ENCODE data around the gene CYP2R1. TPM values are rescaled to one million over a fixed set of nuclear protein-coding genes. Genes with fewer than 3 reads are reported as not detected.

The CYP2R1 gene
- total RNA-seq, 1 donor from 2014 or later, result 23.5 TPM

GRCh38 chr11:14894657-14895598 is 2.9 kb upstream of the CYP2R1 start:
- Mint-ChIP-seq H3K27me3 (ENCODE audit: unreplicated experiment) (peaks cover 1% of the 10 kb centered on the region), H3K4me1 (ENCODE audit: low read depth, unreplicated experiment) (peaks cover 8% of the 10 kb centered on the region), H3K9me3 (ENCODE audit: unreplicated experiment) (peaks cover 5% of the 10 kb centered on the region), H3K36me3 (ENCODE audit: unreplicated experiment) (no peaks in the 10 kb centered on the region), H3K27ac (ENCODE audit: unreplicated experiment) (peak overlapping the region; percentile 82), H3K4me3 (ENCODE audit: unreplicated experiment) (peak overlapping the region; percentile 13)
- no peak for TF ChIP-seq CTCF (IDR thresholded peaks at IDR 0.05; ENCODE audit: partially characterized antibody, unreplicated experiment)
- DNase-seq, result peak; percentile 46

- no peak for DNase-seq
- no peak for TF ChIP-seq CTCF (IDR thresholded peaks at IDR 0.05; ENCODE audit: partially characterized antibody, unreplicated experiment)
- peaks cover 8% of the 10 kb centered on the region for H3K4me1 Mint-ChIP-seq (ENCODE audit: low read depth, unreplicated experiment)
- no peaks in the 10 kb centered on the region for H3K36me3 Mint-ChIP-seq (ENCODE audit: unreplicated experiment)
- H3K4me3 Mint-ChIP-seq (ENCODE audit: unreplicated experiment), result peak overlapping the region; percentile 67
- H3K27ac Mint-ChIP-seq (ENCODE audit: unreplicated experiment), result no peak overlapping the region
- peaks cover 1% of the 10 kb centered on the region for H3K27me3 Mint-ChIP-seq (ENCODE audit: unreplicated experiment)
- H3K9me3 Mint-ChIP-seq (ENCODE audit: unreplicated experiment), result peaks cover 5% of the 10 kb centered on the region
Measured at GRCh38 chr11:14892577-14892976, 546 bp upstream of the CYP2R1 start.

- peak; percentile 93 for DNase-seq
- peaks cover 5% of the 10 kb centered on the region for H3K9me3 Mint-ChIP-seq (ENCODE audit: unreplicated experiment)
- peak overlapping the region; percentile 77 for H3K27ac Mint-ChIP-seq (ENCODE audit: unreplicated experiment)
- TF ChIP-seq CTCF (IDR thresholded peaks at IDR 0.05; ENCODE audit: partially characterized antibody, unreplicated experiment), result no peak
- H3K36me3 Mint-ChIP-seq (ENCODE audit: unreplicated experiment), result no peaks in the 10 kb centered on the region
- peaks cover 8% of the 10 kb centered on the region for H3K4me1 Mint-ChIP-seq (ENCODE audit: low read depth, unreplicated experiment)
- H3K4me3 Mint-ChIP-seq (ENCODE audit: unreplicated experiment), result peak overlapping the region; percentile 97
- peaks cover 1% of the 10 kb centered on the region for H3K27me3 Mint-ChIP-seq (ENCODE audit: unreplicated experiment)
Measured at GRCh38 chr11:14891143-14892035, 642 bp downstream of the CYP2R1 start.

GRCh38 chr11:14886513-14886912 is 5.5 kb downstream of the CYP2R1 start:
- peaks cover 9% of the 10 kb centered on the region for H3K9me3 Mint-ChIP-seq (ENCODE audit: unreplicated experiment)
- peaks cover 1% of the 10 kb centered on the region for H3K4me1 Mint-ChIP-seq (ENCODE audit: low read depth, unreplicated experiment)
- TF ChIP-seq CTCF (IDR thresholded peaks at IDR 0.05; ENCODE audit: partially characterized antibody, unreplicated experiment), result no peak
- peaks cover 1% of the 10 kb centered on the region for H3K27me3 Mint-ChIP-seq (ENCODE audit: unreplicated experiment)
- H3K27ac Mint-ChIP-seq (ENCODE audit: unreplicated experiment), result no peak overlapping the region
- H3K4me3 Mint-ChIP-seq (ENCODE audit: unreplicated experiment), result no peak overlapping the region
- no peak for DNase-seq
- peaks cover 8% of the 10 kb centered on the region for H3K36me3 Mint-ChIP-seq (ENCODE audit: unreplicated experiment)
